ENCODE results near the gene SNX1.
"Not testable (repeated sequence)": the region's sequence is repeated elsewhere in the genome, so short reads cannot be mapped to it uniquely, and the experiment has no call there.

The SNX1 gene, protein sequence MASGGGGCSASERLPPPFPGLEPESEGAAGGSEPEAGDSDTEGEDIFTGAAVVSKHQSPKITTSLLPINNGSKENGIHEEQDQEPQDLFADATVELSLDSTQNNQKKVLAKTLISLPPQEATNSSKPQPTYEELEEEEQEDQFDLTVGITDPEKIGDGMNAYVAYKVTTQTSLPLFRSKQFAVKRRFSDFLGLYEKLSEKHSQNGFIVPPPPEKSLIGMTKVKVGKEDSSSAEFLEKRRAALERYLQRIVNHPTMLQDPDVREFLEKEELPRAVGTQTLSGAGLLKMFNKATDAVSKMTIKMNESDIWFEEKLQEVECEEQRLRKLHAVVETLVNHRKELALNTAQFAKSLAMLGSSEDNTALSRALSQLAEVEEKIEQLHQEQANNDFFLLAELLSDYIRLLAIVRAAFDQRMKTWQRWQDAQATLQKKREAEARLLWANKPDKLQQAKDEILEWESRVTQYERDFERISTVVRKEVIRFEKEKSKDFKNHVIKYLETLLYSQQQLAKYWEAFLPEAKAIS

DNA sequence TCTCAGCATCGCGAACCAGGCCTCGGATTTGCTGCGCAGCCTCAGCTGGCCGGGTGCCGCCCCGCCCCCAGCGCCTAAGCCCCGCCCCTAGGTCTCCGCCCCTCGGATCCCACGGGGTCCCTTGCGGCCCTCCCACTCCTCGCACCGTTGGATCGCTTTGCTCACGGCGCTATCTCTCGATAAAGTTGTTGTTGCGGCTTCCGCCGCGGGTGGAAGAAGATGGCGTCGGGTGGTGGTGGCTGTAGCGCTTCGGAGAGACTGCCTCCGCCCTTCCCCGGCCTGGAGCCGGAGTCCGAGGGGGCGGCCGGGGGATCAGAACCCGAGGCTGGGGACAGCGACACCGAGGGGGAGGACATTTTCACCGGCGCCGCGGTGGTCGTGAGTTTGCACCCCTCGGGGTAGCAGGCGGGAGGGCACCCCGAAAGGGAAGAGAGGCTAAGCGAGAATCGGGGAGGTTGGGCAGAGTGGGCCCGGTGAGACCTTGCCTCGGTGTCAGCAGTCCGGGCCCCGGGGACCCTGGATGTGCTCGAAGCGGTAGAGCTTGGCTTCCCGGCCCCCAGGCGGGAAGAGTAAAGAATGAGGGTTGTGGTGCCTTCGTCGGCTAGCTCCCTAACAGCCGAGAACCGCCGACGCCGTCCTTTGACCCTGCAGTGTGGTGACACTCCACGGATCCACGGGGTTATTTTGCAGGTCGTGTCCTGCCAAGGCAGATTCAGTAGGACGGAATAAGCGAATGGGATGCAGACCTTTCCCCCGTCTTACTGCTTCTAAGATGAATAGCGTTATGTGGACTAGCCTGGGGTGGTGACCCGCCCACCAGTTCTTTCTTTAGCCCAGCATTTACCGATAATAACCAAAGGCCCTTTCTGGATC lies at the start of gene SNX1:
Gene SNX1 (plus strand): TSS at position 188 of the 873 bp plus-strand sequence. CDS start 32 bp downstream, at position 220.
- DNase-seq, result peak; percentile 89

DNA sequence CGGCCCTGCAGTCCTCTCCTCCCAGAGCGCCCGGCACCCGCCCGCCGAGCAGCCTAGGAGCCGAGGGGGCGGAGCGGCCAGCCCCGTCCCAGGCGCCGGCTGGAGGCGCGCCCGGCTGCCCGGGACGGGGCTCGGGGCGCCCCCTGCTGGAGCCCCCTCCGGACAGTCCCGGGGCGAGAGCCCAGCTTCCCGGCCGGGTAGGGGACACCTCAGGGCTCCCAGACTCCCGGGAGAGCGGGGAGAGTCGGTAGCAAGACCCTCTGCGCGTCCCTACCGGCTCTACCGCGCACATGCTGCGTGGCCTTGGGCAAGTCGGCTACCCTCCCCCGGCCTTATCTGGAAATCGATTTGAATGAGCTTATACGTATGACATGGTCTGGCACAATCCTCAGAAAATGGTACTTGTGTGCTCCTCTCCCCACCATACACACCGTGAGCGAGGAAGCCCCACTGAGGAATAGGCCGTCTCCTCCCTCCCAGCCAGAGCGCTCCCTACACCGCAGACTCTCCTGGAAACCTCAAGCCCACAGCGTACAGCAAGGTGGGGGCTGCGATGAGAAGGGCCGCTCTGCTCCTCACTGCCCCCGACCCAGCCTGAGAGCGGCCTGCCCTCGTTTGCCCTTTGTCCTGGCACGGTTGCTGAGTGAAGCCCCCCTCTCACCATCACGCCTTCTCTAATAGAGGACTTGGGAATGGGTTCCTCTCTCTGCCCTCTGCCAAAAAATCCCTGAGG lies 49.2 kb upstream of the SNX1 start, which contains the start of gene DAPK2:
Gene DAPK2 (minus strand): TSS at position 65 of the 733 bp plus-strand sequence. CDS start 6,224 bp downstream, outside the sequence.
- peak; percentile 75 for DNase-seq

DNA sequence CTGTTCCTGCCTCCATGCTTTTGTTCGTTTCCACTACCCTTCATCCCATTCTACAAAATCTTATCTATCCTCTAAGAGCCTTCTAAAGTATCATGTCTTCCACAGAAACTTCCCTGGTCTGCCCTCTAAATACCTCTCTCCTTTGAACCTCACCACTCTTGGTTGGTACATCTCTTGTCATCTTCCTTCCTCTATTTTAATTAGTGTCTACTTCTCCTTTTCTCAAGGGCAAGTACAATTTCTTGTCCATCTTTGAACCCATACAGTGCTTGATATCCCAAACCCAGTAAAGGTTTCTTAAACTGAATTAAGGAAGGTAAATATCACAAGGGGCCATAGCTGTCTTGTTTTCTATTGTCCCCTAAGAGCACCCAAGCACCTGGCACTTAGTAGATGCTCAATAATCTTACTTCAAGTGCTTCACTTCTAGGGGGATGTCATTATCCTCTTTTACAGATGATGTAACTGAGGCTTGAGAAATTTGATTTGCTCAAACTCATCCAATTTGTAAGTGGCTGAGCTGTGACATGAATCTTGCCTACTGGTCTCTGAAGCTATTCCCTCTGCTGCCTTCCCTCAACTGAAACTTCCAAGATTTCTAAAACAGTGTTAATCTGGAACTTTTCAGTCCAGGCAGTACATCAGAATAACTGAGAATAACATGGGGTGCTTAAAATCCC lies 46.9 kb upstream of the SNX1 start:
- DNase-seq, result no peak

DNA sequence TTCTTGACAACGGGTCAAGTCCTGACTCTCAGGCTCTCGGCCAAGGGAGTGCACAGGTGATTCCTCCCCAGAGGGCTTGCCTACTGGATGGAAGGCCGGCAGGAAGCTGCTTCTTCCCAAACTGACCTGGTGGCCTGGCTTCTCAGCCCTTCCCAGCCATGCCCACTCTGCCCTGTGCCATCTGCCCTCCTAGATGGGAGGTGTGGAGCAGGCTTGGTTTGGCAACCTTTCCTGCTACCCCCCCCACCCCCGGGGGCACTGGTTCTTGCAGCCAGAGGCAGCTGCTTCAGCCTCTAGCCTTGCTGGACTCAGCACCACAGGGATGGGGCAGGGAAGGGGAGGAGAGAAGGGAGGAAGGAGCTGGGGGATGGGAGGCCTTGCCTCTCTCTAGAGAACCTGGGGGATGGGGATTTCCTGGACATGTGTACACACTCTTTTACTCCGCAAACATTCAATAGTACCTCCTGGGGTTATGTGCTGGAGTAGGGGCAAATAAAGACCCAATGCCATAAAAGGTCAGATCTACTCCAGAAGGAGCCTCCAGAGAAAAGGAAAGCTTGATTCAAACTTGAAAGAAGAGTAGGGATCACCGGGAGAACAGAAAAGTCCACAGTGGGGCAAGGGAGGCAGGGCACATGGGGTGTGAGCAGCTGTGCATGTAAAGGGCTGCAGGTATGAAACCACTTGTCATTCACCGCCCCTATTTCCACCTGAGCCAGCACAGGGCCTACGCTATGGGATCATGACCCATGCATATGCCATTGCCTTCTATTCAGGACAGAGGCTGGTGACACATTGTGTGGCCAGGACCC lies 45.3 kb upstream of the SNX1 start:
- no peak for DNase-seq

DNA sequence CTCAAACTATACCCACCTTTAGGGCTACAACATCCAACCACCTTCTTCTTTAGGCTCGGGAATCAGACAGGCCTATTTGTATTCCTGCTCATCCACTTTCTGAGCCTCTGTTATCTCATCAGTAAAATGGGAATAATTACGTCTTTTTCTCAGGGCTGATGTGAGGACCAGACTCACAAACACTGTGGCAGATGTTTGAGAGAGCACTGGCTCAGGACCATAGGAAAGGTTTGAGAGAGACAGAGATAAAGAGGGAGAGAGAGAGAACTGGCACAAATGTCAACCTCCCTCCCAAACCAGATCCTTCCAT lies 44.7 kb upstream of the SNX1 start:
- DNase-seq, result no peak

DNA sequence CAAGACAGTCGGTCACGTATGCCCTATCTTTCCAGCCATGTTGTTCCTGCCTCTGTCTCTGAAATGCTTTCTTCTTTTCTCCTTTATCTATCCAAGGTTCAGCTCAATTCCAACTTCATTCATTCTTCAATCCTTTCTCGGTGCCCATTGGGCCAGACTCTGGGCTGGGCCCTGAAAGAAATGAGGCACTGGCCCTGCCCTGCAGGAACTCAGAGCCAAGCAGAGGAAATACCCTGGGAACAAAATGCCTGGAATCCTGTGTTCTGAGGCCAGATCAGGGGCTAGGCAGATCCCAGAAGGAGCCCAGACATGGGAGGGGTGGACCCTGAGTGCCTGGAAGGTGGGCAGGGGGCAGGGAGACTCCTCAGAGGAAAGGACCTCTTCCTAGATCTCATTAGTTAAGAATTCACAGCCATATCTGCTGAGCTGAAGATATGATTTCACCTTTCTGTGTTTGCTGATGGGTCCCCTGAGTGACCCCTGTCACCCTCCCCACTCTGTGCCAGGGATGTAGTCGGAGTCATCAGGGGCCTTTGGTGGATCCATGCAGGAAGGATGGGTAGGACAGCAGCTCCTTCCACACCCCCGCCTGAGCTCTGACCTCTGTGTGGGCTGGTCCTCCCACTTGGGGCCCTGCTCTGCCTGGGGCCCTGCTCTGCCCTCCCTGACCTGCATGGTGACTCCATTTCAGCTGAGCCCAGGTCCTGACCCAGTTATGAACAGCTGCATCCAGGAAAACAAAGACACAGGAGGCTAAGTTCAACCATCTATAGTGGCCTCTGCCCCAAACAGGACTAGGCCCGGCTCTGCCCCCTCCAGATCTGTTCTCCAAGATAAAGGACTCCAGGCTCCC lies 44.1 kb upstream of the SNX1 start:
- no peak for DNase-seq

DNA sequence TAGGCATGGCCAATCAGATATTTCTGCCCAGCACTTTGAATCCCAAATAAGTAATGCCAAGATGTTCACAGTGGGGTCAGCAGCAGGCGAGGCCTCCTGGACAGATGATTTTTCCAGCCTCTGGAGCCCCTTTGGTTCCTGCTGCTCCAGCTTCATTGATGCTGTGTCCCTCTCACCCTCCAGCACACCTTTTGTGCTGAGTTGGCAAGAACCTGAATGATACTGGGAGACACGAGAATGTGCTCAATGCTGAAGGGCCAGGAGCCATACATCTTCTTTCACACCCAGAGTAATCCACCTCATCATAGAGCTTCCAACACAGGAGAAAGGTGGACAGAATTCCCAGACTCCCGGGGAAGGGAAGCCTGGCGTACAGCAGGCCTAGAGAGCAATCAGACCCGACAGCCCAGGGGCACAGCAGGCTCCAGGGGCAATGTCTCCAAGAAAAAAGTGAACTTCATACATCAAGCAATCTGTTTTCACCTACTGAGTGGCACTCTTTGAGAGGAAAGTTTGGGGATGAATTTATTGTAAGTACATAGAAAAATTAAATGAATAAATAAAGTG lies 42.8 kb upstream of the SNX1 start:
- no peak for DNase-seq

DNA sequence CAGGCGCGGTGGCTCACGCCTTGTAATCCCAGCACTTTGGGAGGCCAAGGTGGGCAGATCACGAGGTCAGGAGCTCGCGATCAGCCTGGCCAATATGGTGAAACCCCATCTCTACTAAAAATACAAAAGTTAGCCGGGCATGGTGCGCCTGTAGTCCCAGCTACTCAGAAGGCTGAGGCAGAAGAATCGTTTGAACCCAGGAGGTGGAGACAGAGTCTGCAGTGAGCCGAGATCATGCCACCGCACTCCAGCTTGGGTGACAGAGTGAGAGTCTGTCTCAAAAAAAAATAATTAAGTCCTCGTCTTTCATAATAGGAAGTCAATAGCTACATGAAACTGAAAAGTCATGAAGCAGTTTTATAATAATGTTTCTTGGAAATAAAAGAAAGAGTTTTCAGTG lies 42.1 kb upstream of the SNX1 start:
- not testable (repeated sequence) for DNase-seq

DNA sequence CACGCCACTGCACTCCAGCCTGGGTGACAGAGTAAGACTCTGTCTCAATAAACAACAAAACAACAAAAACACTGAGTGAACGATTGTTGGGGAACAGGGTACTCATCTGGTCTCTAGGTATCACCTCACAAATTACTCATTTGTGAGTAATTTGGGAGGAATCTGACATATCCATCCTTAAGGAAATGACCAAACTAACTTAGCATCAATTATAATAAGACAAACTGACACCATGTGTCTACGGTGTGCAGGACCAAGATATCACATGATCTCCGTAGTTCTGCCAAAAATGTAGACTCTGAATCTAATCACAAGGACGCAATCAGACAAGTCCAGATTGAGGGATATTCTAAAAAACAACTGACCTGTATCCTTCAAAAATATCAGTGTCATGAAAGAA lies 37.5 kb upstream of the SNX1 start:
- no peak for DNase-seq

DNA sequence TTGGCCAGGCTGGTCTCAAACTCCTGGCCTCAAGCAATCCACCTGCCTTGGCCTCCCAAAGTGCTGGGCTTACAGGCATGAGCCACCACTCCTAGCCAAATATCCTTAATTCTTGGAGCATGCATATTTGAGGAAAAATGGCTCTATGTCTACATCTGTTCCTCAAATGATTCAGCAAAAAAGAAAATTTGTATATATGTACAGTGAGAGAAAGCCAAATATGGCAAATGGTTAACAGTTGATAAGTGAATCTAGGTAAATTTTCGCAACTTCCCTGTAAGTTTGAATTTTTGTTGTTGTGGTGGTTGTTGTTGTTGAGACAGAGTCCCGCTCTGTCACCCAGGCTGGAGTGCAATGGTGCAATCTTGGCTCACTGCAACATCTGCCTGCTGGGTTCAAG lies 36.7 kb upstream of the SNX1 start:
- DNase-seq, result not testable (repeated sequence)

DNA sequence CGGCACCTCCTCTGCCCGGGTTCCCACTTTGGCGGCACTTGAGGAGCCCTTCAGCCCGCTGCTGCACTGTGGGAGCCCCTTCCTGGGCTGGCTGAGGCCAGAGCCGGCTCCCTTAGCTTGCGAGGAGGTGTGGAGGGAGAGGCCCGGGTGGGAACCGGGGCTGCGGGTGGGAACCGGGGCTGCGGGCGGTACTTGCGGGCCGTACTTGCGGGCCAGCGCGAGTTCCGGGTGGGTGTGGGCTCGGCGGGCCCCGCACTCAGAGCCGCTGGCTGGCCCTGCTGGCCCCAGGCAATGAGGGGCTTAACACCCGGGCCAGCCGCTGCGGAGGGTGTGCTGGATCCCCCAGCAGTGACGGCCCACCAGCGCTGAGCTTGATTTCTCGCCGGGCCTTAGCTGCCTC lies 35.1 kb upstream of the SNX1 start:
- DNase-seq, result no peak

DNA sequence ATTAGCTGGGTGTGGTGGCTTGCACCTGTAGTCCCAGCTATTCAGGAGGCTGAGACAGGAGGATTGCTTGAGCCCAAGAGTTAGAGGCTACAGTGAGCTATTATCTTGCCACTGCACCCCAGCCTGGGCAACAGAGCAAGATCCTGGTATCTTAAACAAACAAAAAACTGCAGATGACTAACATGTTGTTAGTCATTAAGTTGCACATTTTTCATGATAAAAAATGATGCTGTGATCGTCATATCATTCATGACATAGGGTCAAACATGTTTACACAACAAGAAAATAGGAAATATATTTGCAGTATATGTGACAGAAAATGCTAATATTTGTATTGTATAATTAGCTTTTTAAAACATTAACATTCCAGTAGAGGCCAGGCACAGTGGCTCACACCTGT lies 29.3 kb upstream of the SNX1 start:
- DNase-seq, result no peak

DNA sequence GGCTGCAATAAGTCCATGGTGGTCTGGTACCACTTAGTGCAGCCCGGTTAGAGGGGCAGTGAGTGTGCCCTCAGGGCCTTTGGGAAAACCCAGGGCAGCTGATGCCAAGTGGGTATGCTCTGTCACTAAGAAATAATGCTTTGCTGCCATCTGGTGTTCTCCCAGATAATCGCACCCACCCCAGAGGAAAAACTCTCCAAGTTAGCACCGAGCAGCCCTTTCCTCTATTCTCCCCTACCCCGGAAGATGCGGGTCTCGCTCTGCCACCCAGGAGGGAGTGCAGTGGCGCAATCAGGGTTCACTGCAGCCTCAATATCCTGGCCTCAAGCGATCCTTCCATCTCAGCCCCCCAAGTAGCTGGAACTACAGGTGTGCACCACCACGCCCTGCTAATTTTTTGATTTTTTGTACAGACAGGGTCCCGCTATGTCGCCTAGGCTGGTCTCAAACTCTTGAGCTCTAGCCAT lies 28.2 kb upstream of the SNX1 start:
- peak; percentile 86 for DNase-seq

DNA sequence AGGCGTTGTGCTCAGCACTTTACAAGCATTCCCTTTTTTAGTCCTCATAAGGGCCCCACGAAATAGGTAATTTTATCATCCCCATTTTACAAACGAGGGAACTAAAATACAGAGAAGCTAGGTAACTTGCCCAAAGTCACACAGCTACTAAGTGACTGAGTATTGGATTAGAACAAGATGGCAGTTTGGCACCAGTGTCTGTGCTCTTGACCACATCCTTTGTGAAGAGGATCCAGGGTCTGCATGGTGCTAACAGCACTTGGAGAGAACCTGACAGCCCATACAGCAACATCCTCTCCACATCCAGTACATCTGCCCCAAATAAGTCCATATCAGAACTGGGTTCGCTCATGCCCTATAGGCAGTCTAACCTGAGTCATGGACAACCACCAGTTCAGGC lies 27.6 kb upstream of the SNX1 start:
- DNase-seq, result no peak

DNA sequence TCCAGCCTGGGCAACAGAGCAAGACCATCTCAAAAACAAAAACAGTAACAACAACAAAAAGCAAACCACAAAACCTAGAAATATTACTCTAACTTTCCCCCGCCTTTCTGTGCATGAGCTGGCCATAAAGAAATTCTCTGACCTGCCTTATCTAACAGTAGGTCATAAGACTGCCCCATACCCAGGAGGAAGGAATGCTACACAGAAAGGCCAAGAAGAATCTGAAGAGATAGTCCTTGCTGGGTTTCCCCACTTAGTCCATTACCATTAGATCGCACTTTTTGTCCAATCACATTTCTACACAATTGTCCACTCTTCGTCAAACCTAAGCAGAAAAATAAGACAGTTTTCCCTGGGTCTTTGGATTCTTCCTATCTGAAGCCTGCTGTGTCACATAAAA lies 25.7 kb upstream of the SNX1 start:
- no peak for DNase-seq

DNA sequence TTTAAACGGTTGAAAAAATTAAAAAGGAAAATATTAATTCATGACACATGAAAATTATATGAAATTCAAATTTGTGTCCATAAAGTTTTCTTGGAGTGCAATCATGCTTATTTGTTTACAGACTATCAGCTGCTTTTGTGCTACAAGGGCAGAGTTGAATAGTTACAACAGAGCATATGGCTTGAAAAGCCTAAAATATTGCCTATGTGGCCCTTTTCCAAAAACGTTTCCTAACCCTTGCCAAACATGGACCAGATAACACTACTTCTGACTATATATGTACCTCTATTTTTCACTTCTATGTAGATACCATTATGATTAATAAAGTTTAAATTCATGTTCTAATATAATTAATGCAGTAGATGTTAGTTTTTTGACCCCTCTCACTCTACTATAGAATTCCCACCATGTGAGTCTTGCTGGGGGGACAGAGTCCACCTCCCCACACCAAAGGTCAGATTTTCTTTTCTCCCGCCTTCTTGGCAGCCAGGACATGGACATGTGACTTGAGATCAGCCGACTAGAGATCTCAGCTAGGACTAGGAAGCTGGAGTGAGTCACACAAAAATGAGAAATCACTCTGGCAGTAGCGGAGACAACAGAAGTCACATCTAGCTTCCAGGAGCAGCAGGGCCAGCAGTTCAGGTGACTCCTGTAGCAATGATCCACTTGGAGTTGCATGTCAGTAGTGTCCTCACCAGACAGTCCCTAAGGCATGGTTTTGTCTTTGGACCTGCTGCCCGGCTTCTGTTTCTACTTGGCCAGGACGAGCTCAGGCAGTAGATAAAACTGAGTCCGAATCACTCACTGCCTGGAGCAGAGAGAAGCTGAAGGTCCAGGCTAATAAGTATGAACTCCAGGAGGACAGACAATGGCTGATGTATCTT lies 24.6 kb upstream of the SNX1 start:
- DNase-seq, result no peak

DNA sequence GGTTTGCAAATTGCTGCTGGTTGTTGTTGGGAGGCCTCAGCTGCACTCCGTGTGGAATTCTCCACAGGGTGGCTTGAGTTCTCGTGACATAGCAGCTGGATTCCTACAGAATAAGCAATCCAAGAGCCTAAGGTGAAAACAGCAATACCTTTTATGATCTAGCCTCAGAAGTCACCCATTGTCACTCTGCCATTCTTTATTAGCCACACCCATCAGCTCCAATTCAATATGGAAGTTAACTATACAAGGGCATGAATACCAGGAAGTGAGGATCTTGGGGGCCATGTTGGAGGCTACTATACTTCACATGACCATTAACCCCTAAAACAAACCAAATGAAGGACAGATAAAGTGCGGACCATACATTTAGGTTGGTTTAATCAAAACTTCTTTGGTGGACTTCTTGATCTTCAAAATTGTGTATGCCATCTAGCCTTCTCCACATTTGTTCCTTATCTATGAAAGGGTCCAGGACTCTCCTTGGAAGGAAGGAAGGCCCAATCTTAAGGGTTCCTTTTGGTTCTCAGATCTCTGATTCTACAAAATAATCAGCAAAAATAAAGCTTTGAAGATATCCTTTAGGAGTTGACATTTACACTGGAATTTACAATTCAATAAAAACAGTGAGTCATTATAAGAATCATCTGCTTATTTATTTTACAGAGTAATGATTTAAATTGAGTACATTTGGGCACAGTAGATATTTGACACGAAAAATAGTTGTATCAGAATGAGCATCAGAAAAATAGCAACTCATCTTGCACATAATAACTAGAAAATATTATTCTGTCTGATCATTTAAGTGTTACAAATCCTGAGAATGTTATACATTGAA lies 23.6 kb upstream of the SNX1 start:
- DNase-seq, result no peak

DNA sequence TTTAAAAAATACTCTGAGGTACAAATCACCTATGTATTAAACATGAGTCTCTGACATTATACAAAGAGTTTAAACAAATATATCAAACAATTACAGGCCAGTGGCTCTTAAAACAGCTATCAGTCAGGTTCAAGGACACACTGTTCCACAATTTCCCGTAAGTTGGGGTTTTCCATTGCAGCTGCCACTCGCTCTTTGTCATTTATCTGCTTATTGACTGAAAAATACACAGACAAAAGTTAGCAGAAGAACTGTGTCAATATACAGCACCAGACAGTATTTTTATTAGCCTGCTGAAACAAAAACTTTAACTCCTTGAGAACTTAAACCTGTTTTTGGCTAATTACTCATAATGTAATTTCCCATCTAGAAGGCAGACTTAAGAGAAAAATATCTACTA lies 23.0 kb upstream of the SNX1 start:
- DNase-seq, result no peak
